Ureter (tissue), 1 donor: ENCODE data around the gene HES2. TPM values are rescaled to one million over a fixed set of nuclear protein-coding genes. Genes with fewer than 3 reads are reported as not detected.
"Not testable (repeated sequence)": the region's sequence is repeated elsewhere in the genome, so short reads cannot be mapped to it uniquely, and the experiment has no call there.

Source experiments
- DNase-seq: peaks from one replicate; pipeline ENCODE4 v3.0.0-alpha.2; 2020; ENCODE audit warnings: low spot score
- total RNA-seq: library from RNA; stranded (reverse); gene quantifications from one replicate; pipeline ENCODE4 v1.2.4, GENCODE V29; 2023
- donor health status: DM: yes; HTN: yes; CAD: no.

Gene HES2
- total RNA-seq, 1 donor from 2014 or later, result 2.1 TPM

GRCh38 chr1:6418668-6419396, 887 bp downstream of the HES2 start:
- no peak for DNase-seq

GRCh38 chr1:6417961-6418667, 1.6 kb downstream of the HES2 start:
- DNase-seq, result no peak

- no peak for DNase-seq
These were observed 2.8 kb downstream of the HES2 start for GRCh38 chr1:6416906-6417305.

GRCh38 chr1:6416295-6416656, 3.4 kb downstream of the HES2 start:
- no peak for DNase-seq

- DNase-seq, result no peak
These were observed 4.7 kb downstream of the HES2 start for GRCh38 chr1:6414881-6415626.

- no peak for DNase-seq
These were observed 5.3 kb downstream of the HES2 start for GRCh38 chr1:6414443-6414844.

GRCh38 chr1:6412896-6413295, 6.8 kb downstream of the HES2 start:
- no peak for DNase-seq

GRCh38 chr1:6410248-6410893, 9.3 kb downstream of the HES2 start:
- no peak for DNase-seq

GRCh38 chr1:6409733-6410132, 10.0 kb downstream of the HES2 start:
- no peak for DNase-seq

GRCh38 chr1:6409053-6409452, 10.7 kb downstream of the HES2 start:
- no peak for DNase-seq

- DNase-seq, result no peak
These were observed 11.7 kb downstream of the HES2 start for GRCh38 chr1:6408023-6408422.

- no peak for DNase-seq
These were observed 18.0 kb downstream of the HES2 start for GRCh38 chr1:6401673-6402072.

- DNase-seq, result no peak
These were observed 20.4 kb downstream of the HES2 start for GRCh38 chr1:6399294-6399693.

- DNase-seq, result no peak
These were observed 21.8 kb downstream of the HES2 start for GRCh38 chr1:6397844-6398441.

- no peak for DNase-seq
These were observed 22.7 kb downstream of the HES2 start for GRCh38 chr1:6396998-6397397.

GRCh38 chr1:6395781-6396244, 23.9 kb downstream of the HES2 start:
- DNase-seq, result not testable (repeated sequence)

- not testable (repeated sequence) for DNase-seq
These were observed 24.6 kb downstream of the HES2 start for GRCh38 chr1:6395130-6395529.

- peak; percentile 86 for DNase-seq
These were observed 26.1 kb downstream of the HES2 start, which contains the start of gene ACOT7 for GRCh38 chr1:6393400-6394187. TSS of gene ACOT7 (minus strand) at chr1:6393767. CDS start at chr1:6393399, 368 bp downstream.

GRCh38 chr1:6392809-6393399, 26.8 kb downstream of the HES2 start:
- no peak for DNase-seq
